ENCODE results near the gene TTYH3. TPM values are rescaled to one million over a fixed set of nuclear protein-coding genes. Genes with fewer than 3 reads are reported as not detected.

Gene TTYH3
- total RNA-seq, 1 donor from 2014 or later, result 170 TPM

GRCh38 chr7:2705371-2706096 lies 73.7 kb downstream of the TTYH3 start:
- peaks cover 11% of the 10 kb centered on the region for H3K27me3 Mint-ChIP-seq
- H3K4me3 Mint-ChIP-seq (ENCODE audit: low read depth), result no peak overlapping the region
- no peak for TF ChIP-seq CTCF (IDR thresholded peaks at IDR 0.05; ENCODE audit: unreplicated experiment)
- H3K4me1 Mint-ChIP-seq (ENCODE audit: low read depth), result peaks cover 7% of the 10 kb centered on the region
- no peaks in the 10 kb centered on the region for H3K36me3 Mint-ChIP-seq (ENCODE audit: insufficient read depth)
- no peak for DNase-seq (ENCODE audit: low spot score, unreplicated experiment)
- H3K9me3 Mint-ChIP-seq (ENCODE audit: low read depth), result no peaks in the 10 kb centered on the region
- H3K27ac Mint-ChIP-seq, result no peak overlapping the region

- peaks cover 7% of the 10 kb centered on the region for H3K4me1 Mint-ChIP-seq (ENCODE audit: low read depth)
- DNase-seq (ENCODE audit: low spot score, unreplicated experiment), result no peak
- no peak overlapping the region for H3K27ac Mint-ChIP-seq
- H3K9me3 Mint-ChIP-seq (ENCODE audit: low read depth), result no peaks in the 10 kb centered on the region
- H3K4me3 Mint-ChIP-seq (ENCODE audit: low read depth), result no peak overlapping the region
- H3K27me3 Mint-ChIP-seq, result peaks cover 9% of the 10 kb centered on the region
- peaks cover 4% of the 10 kb centered on the region for H3K36me3 Mint-ChIP-seq (ENCODE audit: insufficient read depth)
- no peak for TF ChIP-seq CTCF (IDR thresholded peaks at IDR 0.05; ENCODE audit: unreplicated experiment)
Observed at GRCh38 chr7:2706685-2707126, 74.9 kb downstream of the TTYH3 start.

- no peak for TF ChIP-seq CTCF (IDR thresholded peaks at IDR 0.05; ENCODE audit: unreplicated experiment)
- Mint-ChIP-seq H3K27me3 (peaks cover 5% of the 10 kb centered on the region), H3K4me3 (ENCODE audit: low read depth) (no peak overlapping the region), H3K36me3 (ENCODE audit: insufficient read depth) (peaks cover 4% of the 10 kb centered on the region), H3K27ac (peak overlapping the region; percentile 57), H3K4me1 (ENCODE audit: low read depth) (peaks cover 7% of the 10 kb centered on the region), H3K9me3 (ENCODE audit: low read depth) (no peaks in the 10 kb centered on the region)
- no peak for DNase-seq (ENCODE audit: low spot score, unreplicated experiment)
Observed at GRCh38 chr7:2707481-2707880, 75.7 kb downstream of the TTYH3 start.

- Mint-ChIP-seq H3K27ac (no peak overlapping the region), H3K4me1 (ENCODE audit: low read depth) (peaks cover 7% of the 10 kb centered on the region), H3K9me3 (ENCODE audit: low read depth) (no peaks in the 10 kb centered on the region), H3K4me3 (ENCODE audit: low read depth) (no peak overlapping the region), H3K27me3 (peaks cover 5% of the 10 kb centered on the region), H3K36me3 (ENCODE audit: insufficient read depth) (peaks cover 4% of the 10 kb centered on the region)
- no peak for TF ChIP-seq CTCF (IDR thresholded peaks at IDR 0.05; ENCODE audit: unreplicated experiment)
- no peak for DNase-seq (ENCODE audit: low spot score, unreplicated experiment)
Observed at GRCh38 chr7:2708041-2708440, 76.3 kb downstream of the TTYH3 start.

GRCh38 chr7:2708547-2709310 lies 76.9 kb downstream of the TTYH3 start:
- no peak for DNase-seq (ENCODE audit: low spot score, unreplicated experiment)

More at GRCh38 chr7:2708547-2709310, 76.9 kb downstream of the TTYH3 start:
- Mint-ChIP-seq H3K9me3 (ENCODE audit: low read depth) (no peaks in the 10 kb centered on the region), H3K27me3 (peaks cover under 1% of the 10 kb centered on the region), H3K4me1 (ENCODE audit: low read depth) (peaks cover 7% of the 10 kb centered on the region), H3K27ac (no peak overlapping the region), H3K4me3 (ENCODE audit: low read depth) (no peak overlapping the region), H3K36me3 (ENCODE audit: insufficient read depth) (peaks cover 6% of the 10 kb centered on the region)
- no peak for TF ChIP-seq CTCF (IDR thresholded peaks at IDR 0.05; ENCODE audit: unreplicated experiment)

Data from progenitor cell of endocrine pancreas (in vitro differentiated cells).